Right atrium auricular region (tissue), 2 donors: Measurements from ENCODE around the gene LMCD1. TPM values are rescaled to one million over a fixed set of nuclear protein-coding genes. Genes with fewer than 3 reads are reported as not detected.

Experiments used
- DNase-seq: peaks from one replicate; pipeline ENCODE4 v3.0.0-alpha.2; 2019; ENCODE audit warnings: low spot score
- H3K27ac ChIP-seq, 2 donors: fragments of 200-600 bp; sonication (generic); 1 replicate in 1 of 2; 2 replicates in 1 of 2; pipeline ENCODE4 v1.5.1; 2016 to 2019
- H3K27me3 ChIP-seq, 2 donors: fragments of 200-600 bp; sonication (generic); one replicate each; pipeline versions ENCODE4 v1.5.1 to v1.6.0; 2017 to 2019
- H3K36me3 ChIP-seq: fragments of 200-600 bp; sonication (generic); one replicate; pipeline ENCODE4 v1.5.1; 2016
- H3K4me1 ChIP-seq, 2 donors: fragments of 200-600 bp; sonication (generic); one replicate each; pipeline versions ENCODE4 v1.5.1 to v1.6.0; 2017 to 2019
- H3K4me3 ChIP-seq, 2 donors: fragments of 200-600 bp; sonication (generic); 1 replicate in 1 of 2; 2 replicates in 1 of 2; pipeline ENCODE4 v1.5.1; 2017 to 2019; ENCODE audit warnings: mild to moderate bottlenecking in 1 of 2, moderate library complexity in 1 of 2
- H3K9me3 ChIP-seq, 2 donors: fragments of 200-600 bp; sonication (generic); one replicate each; pipeline ENCODE4 v1.5.1; 2019
- total RNA-seq, 2 donors: library from RNA; depleted of rRNA; stranded (reverse); fragments of >200 nt; gene quantifications; one replicate each; pipeline ENCODE4 v1.1.0, GENCODE V29; 2016
- TF ChIP-seq, protein P1 (sequence below), 2 donors: fragments of 200-600 bp; sonication (generic); IDR thresholded peaks; one replicate each; pipeline ENCODE4 v1.5.1; 2019; ENCODE audit warnings: antibody characterized with exemption in 2 of 2

Gene LMCD1
- total RNA-seq, 2 donors from 2014 or later: 73.5 to 79.0 TPM

GRCh38 chr3:8488411-8488810, 13.2 kb upstream of the LMCD1 start:
- TF ChIP-seq, protein P1, sequence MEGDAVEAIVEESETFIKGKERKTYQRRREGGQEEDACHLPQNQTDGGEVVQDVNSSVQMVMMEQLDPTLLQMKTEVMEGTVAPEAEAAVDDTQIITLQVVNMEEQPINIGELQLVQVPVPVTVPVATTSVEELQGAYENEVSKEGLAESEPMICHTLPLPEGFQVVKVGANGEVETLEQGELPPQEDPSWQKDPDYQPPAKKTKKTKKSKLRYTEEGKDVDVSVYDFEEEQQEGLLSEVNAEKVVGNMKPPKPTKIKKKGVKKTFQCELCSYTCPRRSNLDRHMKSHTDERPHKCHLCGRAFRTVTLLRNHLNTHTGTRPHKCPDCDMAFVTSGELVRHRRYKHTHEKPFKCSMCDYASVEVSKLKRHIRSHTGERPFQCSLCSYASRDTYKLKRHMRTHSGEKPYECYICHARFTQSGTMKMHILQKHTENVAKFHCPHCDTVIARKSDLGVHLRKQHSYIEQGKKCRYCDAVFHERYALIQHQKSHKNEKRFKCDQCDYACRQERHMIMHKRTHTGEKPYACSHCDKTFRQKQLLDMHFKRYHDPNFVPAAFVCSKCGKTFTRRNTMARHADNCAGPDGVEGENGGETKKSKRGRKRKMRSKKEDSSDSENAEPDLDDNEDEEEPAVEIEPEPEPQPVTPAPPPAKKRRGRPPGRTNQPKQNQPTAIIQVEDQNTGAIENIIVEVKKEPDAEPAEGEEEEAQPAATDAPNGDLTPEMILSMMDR (IDR thresholded peaks at IDR 0.05): no peak
- H3K27ac ChIP-seq: no peak overlapping the region
- H3K4me3 ChIP-seq: no peak overlapping the region
- no peaks in the 10 kb centered on the region for H3K36me3 ChIP-seq
- H3K9me3 ChIP-seq: peaks cover 0 to 6% of the 10 kb centered on the region in 2 donors
- peaks cover 0 to 44% of the 10 kb centered on the region in 2 donors for H3K4me1 ChIP-seq
- no peak for DNase-seq
- no peaks in the 10 kb centered on the region for H3K27me3 ChIP-seq

DNA sequence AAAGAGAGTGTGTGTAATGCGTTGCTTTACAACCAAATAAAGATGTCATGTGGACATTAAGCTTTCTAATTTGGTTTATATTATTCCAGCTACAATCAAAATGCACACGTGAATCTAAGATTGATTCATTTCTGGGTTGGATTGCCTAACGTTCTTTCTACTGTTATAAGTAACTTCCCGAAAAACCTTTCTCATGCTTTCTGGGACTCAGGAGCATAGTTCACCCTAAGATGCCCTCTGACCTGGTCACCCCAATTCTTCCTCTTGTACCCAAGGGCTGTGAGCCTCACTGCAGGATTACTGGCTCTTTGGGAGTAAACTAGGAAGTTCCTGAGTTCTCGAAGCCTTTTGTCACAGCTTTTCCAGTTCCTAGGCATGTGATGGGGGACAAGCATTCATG, 12.7 kb upstream of the LMCD1 start:
- DNase-seq: no peak
- H3K4me3 ChIP-seq: no peak overlapping the region
- H3K27ac ChIP-seq: no peak overlapping the region
- H3K36me3 ChIP-seq: no peaks in the 10 kb centered on the region
- H3K9me3 ChIP-seq: peaks cover 0 to 6% of the 10 kb centered on the region in 2 donors
- H3K4me1 ChIP-seq: peaks cover 0 to 40% of the 10 kb centered on the region in 2 donors
- TF ChIP-seq, protein P1 (IDR thresholded peaks at IDR 0.05): no peak
- no peaks in the 10 kb centered on the region for H3K27me3 ChIP-seq

DNA sequence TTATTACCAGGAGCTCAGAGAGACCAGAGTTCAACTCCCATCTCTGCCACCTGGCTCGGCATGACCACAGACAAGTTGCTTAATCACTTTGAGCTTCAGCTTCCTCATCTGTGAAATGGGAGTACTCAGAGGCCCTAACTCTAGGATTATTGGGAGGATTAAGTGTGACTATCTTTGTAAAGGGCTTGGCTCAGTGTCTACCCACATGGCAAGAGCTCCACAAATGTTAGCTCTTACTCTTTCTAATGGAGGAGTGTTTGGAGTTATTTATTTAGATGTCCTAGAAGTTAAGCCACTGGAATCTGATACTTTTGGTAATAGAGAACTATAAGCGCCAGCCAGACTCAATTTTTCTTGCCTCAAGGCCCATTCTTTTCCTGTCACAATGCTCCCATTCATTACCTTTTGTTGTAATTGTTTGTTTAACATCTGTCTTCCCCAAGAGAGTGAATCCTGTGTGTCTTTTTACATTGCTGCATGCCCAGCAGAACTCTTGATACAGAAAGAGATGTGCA, 12.3 kb upstream of the LMCD1 start:
- Histone ChIP-seq H3K4me3 (no peak overlapping the region), H3K9me3 (peaks cover 0 to 6% of the 10 kb centered on the region in 2 donors), H3K4me1 (peaks cover 0 to 35% of the 10 kb centered on the region in 2 donors), H3K27ac (no peak overlapping the region), H3K36me3 (no peaks in the 10 kb centered on the region), H3K27me3 (no peaks in the 10 kb centered on the region)
- no peak for DNase-seq
- TF ChIP-seq, protein P1 (IDR thresholded peaks at IDR 0.05): no peak

DNA sequence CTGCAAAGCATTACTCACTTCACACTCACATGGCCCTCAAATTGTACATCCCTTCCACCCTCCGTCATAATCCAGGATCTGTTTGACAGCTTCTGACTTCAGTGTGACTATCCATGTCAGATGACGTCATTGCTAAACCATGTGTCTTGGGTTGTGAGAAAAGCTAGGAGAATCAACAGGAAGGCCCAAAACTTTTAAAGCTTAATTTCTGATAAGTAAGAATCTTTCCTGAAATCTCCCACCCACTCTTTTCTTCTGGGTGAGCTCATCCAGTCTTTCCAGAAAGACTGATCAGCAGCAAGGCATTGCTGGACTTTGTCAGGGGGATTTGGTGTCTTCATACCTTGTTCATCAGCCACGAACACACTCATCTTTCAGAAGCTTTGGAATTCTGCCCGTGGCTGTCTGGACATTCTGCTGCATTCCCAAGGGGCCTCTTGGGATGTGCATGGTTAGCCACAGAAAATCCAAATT, 11.5 kb upstream of the LMCD1 start:
- peaks cover 0 to 32% of the 10 kb centered on the region in 2 donors for H3K4me1 ChIP-seq
- no peak for DNase-seq
- no peaks in the 10 kb centered on the region for H3K9me3 ChIP-seq
- TF ChIP-seq, protein P1 (IDR thresholded peaks at IDR 0.05): no peak
- peak overlapping the region in 1 of 2 donors; percentile 16 for H3K27ac ChIP-seq
- no peaks in the 10 kb centered on the region for H3K36me3 ChIP-seq
- no peak overlapping the region for H3K4me3 ChIP-seq
- no peaks in the 10 kb centered on the region for H3K27me3 ChIP-seq

DNA sequence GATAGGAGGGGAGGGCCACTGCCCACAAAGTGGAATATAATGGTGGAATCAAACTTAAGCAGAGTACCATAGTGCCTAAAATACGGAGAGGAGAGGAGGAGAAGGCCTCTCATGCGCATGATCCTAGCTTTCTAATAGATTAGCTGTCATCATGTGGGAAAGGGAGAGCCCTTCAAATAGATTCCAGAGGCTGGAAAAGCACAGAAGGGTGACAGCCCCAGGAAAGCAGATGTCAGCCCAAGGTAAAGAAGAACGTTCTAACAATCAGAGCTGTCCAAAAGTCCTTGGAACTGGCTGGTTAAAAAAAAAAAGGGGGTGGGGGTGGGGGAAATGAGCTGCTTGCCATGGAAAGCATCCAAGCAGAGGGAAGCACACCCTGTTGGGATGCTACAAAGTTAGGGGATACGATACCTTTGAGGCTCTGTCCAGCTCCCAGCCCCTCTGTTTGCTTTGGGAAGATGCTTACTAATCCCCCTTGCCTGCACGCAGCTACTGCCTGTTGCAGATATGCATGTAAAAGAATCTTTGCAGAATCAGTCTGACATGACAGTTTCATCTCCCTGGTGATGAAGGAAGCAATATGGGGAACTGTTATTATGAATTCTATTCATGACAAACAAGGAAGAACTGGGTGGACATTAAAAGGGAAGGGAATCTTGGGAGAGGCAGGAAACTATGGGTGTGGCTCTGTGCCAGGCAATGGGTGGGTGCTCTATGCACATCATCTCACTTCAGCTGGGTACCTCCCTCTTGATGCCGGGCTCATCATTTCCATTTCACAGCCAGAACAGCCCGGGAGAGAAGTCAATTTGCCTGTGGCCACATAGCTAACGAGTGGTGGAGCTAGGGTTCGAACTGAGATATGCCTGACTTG, 10.1 kb upstream of the LMCD1 start:
- Histone ChIP-seq H3K27ac (no peak overlapping the region), H3K4me1 (peaks cover 0 to 21% of the 10 kb centered on the region in 2 donors)
- DNase-seq: no peak

More for the DNA sequence above, 10.1 kb upstream of the LMCD1 start:
- TF ChIP-seq, protein P1 (IDR thresholded peaks at IDR 0.05): no peak
- H3K36me3 ChIP-seq: no peaks in the 10 kb centered on the region
- H3K27me3 ChIP-seq: no peaks in the 10 kb centered on the region
- no peak overlapping the region for H3K4me3 ChIP-seq
- H3K9me3 ChIP-seq: no peaks in the 10 kb centered on the region
